Stimulated activated CD8-positive, alpha-beta memory T cell treated with anti-CD3 and anti-CD28 coated beads, Interleukin-4, amount 100 ng/mL, for 24 hours (primary cell): ENCODE results near the gene FAM136A.
"Not testable (repeated sequence)": the region's sequence is repeated elsewhere in the genome, so short reads cannot be mapped to it uniquely, and the experiment has no call there.

Experiments used
- DNase-seq: peaks from one replicate; pipeline ENCODE4 v3.0.0-alpha.2; 2020; ENCODE audit warnings: low read depth

The FAM136A gene

DNA sequence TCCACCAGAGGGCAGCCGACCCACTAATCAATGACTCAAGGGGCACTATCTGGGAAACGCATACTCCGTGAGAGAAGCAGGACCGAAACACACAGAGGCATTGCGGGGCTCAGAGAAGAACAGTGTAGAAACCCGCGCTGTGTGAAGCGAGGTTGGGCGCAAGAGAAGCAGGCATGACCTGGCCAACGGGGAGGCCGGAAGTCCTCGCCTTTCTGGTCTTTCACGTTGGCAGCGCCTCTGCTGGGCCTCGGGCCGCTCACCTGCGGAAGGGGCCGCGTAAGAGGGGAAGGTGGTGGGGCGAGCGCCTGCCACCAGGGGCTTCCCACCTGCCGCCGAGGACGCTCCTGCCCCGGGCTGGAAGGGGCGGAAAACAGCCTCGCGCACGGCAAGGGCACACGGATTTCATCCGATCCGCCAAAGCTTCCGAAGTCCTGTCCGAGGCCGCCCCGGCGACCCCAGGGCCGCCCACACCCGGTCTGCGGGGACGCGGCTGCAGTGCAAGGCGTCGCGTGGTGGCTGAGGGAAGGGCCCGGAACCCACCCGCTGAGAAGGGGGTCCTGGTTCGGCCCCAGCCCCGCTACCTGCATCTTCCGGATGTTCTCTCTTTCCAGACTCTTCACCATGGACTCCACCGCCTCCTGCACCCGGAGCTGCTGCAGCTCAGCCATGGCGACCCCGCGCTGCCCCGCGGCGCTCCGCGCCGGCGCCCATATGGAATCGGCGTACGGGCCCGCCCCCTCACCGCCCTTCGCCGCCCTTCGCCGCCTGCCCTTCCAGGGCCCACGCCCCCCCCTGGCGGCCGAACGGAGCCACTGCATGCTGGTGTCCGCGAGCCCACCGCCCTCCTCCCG lies at the start of gene FAM136A:
Gene FAM136A, minus strand, starts transcription at position 724 of the 851 bp plus-strand sequence. Its CDS starts 56 bp downstream, at position 668.
- peak; percentile 80 for DNase-seq

DNA sequence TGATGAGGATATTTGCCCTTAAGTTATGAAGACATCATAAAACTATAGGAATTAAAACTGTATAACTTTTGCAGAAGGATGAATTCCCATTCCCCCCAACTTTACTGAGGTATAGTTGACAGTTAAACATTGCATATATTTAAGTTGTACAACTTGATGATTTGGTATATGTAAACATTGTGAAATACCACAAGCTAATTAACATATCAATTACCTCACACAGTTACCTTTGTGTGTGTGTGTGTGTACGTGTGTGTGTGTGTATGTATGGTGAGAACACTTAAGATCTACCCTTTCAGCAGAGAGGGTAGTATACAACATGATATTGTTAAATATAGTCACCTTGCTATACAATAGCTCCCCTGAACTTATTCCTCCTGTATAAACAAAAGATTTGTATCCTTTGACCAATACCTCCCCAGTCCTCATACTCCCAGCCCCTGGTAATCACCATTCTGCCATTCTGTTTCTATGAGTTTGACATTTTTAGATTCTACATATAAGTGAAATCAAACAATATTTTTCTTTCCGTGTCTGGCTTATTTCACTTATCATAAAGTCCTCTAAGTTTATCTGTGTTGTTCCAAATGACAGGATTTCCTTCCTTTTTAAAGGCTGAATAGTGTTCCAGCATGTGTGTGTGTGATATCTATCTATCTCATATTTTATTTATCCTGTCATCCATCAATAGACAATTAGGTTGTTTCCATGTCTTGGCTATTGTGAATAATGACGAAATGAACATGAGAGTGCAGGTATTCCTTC lies 48.2 kb upstream of the FAM136A start:
- DNase-seq = no peak

DNA sequence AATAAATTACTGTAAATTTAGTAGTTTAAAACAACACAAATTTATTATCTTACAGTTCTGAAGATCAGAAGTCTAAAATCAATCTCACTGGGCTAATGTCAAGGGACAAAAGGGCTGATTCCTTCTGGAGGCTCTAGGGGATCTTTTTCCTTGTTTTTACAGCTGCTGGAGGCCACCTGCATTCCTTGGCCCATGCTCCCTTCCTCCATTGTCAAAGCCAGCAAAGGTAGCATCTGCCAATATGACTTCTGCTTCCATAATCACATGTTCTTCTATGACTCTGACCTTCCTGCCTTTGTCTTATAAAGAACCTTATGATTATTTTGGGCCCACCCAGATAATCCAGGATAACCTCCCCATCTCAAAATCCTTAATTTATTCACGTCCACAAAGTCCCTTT lies 46.0 kb upstream of the FAM136A start:
- DNase-seq = no peak

DNA sequence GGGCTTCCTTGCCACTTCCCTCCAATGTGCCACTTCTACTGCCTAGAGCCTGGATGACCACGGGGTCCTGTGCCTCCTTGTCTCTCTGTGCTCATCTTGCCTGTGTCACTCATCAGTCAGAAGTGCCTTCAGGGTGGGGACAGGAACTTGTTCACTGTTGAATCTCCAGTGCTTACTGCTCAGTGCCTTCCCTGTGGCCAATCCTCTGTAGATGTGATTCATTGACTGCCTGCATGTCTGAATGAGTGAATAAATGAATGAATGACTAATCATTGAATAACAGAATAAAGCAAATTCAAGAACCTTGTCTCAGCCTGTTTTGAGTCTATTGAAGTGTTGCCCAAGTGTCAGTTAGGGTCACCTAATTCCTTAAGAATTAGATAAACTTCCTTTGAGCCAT lies 42.3 kb upstream of the FAM136A start:
- no peak for DNase-seq

DNA sequence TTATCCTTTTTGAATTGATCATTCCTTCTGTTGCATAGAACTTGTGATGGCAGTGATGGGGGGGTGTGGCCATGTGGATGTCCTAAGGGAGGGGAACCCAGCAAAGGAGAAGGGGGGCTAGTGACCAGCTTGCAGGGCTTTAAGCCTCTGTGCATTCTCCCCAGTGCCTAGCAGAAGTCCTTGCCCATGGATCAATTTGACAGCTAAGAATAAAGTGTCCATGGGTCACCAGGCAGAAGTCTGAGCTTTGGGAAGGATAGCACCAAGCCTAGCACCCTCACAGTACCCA lies 39.6 kb upstream of the FAM136A start:
- DNase-seq = no peak

DNA sequence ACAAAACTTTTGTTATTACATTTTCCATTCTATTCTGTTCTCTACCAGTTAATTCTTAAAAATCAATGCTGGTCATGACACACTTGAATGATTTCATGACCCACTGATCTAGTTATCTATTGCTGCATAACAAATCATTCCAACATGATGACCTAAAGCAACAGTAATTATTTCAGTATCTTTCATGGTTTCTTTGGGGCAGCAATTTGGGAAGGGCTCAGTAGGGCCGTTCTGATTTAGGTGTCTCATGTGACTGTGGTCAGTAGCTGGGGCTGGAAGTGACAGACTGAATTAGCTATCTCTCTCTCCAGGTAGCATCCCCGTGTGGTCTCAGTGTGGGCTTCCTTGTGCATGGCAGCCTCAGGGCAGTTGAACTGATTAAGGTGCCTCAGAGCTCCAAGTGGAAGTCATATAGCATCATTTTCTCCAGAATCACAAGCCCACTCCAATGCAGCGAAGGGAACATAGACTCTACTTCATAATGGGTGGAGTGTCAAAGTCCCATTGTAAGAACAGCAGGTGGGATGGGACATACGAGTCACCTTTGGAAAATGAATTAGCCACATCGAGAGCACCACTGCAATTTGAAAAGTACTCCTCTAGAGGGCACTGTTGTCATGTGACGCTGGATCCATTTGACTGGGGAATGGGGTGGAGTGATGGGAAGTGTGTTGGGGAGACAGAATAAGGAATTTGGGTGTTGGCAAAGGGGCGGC lies 39.1 kb upstream of the FAM136A start:
- DNase-seq = no peak

DNA sequence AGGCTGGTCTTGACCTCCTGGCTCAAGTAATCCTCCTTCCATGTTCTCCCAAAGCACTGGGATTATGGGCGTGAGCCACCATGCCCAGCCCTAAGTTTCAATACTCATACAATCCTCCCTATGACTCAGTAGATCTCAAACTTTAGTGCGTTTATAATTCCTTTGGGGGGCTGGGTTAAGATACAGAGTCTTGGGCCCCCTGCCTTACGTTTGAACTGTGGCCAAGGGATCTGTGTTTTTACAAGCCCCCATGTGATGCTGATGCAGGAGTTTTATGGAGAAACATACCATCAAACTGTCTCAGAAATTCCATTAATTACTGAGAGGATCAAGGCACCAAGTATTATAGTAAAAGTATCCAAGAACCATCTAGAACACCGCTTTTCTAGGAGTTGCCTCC lies 38.2 kb upstream of the FAM136A start:
- no peak for DNase-seq

DNA sequence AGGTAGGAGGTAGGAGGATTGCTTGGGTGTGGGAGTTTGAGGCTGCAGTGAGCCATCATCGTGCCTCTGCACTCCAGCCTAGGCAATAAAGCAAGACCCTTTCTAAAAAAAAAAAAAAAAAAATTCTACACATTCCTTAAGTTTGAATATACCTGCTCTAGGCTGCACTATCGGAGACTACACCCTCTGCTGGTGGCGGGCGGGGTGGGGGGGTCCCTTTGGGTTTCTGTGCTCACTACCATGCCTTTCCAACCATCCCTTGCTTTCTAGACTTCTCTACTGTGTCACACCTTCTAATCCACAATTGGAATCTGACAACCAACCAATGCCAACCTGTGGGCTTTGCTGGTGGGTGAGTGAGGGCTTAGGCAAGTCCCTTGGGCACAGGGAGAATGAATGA lies 34.7 kb upstream of the FAM136A start:
- no peak for DNase-seq

DNA sequence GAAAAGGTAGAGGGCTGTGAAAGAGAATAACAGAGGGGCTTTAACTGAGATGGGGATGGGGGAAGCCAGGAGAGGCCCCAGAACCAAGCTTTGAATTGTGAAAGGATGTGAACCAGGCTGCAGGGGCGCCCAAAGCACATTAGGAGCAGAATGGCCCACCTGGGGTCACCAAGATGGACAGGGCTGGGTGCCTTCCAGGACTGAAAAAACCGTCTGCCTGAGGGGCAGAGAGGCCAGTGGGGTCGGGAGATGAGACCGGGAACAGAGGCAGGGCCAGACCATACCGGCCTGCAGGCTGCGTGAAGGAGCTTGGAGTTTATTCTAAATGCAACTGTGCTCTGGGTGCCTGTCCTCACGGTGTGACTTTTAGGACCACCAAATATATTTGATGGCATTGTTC lies 29.1 kb upstream of the FAM136A start:
- no peak for DNase-seq

DNA sequence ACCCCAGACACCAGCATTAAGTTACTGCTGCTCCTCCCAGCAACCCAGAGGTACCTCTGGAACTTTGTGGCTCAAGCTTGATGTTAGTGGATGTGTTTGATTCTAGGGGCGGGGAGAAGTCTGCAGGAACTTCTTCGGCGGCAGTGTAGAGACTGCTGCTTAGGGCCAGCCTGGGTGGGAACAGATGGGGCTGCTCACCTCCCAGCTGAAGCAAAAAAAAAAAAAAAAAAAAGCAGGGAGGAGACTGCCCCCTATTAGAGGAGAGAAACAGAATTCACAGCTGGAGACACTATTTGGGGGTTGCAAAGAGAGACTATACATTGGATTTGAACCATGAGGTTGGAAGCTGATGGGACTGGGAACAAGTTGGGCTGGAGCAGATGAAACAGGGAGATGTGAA lies 28.6 kb upstream of the FAM136A start:
- no peak for DNase-seq

DNA sequence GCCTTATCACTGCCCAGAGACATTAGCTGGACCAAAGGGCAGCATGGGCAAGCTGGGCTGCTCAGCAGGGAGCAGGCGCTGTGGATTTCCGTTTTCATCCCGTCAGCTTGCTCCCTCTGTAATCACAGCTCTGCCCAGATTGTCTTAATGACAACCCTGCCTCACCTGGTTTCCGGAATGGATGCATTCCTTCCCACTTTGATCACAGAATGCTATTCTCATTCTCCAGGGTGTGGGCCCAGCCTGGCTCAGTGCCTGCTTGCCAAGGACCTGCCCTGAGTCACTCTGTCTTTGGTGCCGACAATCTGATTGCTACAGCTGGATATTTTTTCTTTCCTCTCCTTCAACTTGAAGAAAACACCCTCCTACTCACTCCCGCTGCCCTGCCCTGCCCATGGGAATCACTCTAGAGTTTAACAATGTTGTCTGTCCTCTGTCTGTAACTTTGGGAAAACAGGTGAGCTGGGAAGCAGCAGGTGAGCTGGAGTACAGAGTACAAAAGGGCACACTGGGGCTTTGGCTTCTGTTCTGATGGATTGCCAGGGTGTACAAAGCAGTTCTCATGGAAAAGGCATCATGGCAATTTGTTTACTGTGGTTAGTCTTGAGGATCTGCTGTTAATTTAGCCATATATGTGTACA lies 27.2 kb upstream of the FAM136A start:
- no peak for DNase-seq

DNA sequence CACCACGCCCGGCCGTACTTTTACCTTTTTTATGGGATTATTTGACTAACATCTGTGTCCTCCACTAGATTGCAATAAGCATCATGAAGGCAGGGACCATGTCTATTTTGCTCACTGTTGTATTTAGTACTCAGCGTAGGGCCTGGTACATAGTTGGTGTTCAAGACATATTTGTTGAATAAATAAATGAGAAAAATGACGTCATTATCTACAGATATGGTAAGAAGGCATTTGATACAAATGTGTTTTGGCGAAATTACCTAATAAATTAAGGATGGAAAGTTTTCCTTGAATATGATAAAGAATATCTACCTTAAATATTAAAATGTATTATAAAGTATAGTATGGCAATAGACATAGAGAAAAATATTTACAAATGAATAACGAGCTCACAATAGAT lies 24.0 kb upstream of the FAM136A start:
- no peak for DNase-seq

DNA sequence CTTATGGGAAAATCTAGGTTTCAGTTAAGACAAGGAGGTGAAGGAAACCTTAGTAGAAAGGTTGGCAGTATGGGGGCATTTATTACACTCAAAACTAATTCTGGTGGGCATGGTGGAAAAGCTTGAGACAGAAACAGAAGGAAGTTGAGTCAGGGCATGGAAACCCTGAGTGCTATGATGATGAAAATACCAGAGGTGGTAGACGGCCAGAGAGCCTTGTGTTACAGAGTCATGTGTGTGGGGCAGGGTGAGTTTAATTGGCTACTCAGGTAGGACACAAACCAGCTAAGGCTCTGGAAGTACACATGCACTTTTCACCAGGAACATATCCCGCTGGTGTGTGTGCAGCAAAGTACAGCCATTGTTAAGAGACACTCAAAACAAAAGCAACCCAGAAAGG lies 20.7 kb upstream of the FAM136A start:
- no peak for DNase-seq

DNA sequence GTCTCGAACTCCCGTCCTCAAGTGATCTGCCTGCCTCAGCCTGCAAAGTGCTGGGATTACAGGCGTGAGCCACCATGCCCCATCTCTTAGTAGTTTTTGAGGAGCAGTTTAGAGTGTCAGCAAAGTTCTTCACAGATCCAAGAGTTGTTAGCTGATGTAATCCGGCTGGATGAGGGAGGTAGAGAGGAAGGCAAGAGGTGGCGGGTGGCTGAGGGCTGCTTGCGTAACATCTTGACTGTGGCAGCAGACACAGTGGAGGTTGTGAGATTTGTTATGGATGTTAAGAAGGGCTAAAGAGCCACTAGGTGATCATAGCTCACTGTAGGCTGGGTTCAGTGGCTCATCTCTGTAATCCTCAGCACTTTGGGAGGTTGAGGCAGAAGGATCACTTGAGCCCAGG lies 19.5 kb upstream of the FAM136A start:
- DNase-seq = no peak

DNA sequence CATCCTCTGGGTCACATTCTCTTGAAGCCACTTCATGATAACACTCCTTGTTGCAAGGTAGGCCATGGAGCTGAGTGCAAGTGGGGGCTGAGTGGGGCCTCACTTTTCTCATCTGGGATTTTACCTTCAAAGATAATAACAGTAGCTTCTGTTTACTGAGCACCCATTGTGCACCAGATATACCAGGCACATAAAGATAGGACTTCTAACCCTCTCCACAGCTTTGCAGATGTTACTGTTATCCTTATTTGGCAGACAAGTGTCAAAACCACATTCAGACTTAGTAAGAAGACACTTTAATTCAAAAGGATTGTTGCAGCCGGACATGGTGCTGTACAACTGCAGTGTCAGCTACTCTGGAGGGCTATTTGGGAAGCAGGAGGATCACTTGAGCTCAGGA lies 12.8 kb upstream of the FAM136A start:
- DNase-seq = no peak

DNA sequence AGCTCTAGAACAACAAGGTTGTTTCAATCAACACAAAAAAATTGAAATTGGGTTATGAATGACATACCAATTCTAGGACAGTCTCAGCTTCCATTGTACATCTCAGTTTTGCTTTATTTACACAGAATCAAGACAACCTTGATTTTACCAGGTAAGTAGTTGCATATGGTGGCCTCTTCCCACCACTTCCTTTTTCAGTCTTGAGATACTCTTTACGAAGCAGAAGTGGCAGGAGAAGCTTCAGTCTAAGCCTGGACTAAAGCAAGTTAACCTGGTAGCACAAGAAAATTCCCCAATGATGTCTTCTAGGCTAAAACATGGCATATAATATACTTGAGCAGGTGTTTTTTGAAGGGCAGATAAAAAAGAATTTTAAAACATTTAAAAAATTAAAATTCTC lies 10.7 kb upstream of the FAM136A start:
- no peak for DNase-seq

DNA sequence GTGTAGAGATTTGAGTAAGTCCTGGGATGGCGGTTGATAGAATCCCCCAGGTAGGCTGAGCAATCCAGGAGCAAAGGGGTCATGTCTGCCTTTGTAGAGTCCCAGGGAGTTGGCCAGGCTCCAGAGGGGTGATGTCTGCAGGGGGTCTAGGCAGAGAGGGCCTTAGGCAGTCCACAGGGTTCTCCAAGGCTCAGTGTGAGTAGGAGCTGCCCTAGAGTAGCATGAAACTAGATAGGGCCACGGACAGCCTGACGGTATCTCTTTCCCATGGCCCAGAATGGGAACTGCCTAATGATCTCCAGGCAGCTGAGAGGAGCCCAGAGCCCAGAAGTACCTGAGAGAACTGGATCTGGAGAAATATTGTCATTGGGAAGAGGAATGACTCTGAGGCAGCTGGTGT lies 9.0 kb upstream of the FAM136A start:
- DNase-seq = no peak

DNA sequence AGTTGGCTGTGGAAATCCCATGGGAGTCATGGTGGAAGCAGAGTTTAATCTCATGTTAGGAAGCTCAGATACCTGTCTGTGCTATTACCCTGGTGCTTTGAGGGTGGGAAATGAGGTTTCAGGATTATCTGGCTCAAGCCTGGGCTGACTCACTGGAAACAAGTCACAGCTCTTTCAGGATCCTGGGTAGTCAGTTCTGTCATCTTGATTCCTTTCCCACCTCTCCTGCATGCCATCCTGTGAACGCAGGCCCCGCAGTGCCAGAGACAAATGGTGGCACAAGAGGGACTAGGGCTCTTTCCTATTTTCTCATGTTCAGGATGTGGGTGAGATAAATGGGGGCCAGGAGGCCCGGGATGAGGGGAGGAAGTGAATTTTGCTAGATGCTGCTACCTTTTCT lies 3.7 kb upstream of the FAM136A start:
- DNase-seq = no peak

DNA sequence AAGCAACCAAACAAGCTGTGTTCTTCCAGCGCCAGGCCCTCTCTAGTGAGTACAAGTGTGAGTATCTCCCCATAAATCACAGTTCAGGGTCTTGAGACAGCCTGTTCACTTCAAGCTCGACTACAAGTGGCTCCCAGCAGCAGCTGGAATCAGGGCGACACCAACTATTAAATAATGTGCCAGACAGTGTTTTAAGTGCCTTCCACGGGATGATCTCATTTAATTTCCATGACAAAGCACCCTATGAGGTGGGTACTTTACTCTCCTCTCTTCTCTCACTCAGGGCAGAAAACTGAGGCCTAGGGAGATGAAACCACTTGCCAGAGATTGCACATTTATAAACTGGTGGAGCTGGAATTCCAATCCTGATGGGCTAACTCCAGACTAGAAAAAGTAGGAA lies 2.6 kb upstream of the FAM136A start:
- DNase-seq = no peak

DNA sequence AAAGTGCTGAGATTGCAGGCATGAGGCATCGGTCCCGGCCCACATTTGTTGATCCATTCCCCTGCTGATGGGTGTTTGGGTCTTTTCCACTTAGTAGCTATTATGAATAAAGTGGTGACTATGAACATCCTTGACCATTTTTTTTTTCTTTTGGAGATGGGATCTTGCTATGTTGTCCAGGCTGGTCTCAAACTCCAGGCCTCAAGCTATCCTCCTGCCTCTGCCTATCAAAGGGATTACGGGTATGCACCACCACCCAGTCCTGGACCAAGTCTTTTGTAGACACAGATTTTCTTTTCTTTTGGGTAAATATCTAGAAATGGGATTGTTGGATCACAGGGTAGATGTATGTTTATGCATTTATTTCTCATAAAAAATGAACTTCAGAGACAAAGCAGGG lies 1.3 kb upstream of the FAM136A start:
- no peak for DNase-seq

DNA sequence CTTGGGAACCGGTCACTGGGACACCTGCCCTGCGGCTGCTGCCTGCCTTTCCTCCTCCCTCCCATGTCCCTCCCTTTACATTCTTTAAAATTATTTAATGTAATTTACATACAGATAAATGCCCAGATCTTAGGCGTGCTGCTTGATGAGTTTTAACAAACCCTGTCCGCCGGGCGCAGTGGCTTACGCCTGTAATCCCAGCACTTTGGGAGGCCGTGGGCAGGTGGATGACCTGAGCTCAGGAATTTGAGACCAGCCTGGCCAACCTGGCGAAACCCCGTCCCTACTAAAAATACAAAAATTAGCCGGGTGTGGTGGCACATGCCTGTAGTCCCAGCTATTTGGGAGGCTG lies 304 bp upstream of the FAM136A start:
- DNase-seq = not testable (repeated sequence)

DNA sequence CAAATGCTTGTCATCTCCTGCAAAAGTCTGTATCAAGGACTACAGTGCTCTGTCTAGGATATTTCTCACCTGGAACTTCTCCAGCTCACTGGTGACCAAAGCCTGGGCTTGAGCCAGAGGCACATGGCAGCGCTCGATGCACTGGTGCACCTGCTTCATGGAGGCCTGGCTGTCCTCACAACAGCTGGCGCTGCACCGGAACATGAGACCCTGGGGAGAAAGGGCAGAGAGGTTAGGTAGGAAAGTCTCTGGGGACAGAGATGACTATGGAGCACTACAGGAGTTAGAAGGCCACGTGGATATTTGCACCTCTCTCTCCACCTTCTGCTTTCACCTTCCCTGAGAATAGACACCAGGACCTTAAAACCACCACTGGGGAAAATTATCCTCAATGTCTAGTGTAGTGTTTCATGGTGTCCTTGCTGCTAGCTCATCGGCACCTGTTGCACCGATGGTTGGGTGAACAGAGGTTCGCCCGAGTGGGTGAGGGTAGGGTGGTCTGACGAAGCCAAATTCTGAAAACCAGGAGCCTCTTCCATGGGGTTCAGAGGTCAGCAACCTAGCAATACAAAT lies 1.0 kb downstream of the FAM136A start:
- no peak for DNase-seq
